ENCODE results near the gene SOX6.

DNA sequence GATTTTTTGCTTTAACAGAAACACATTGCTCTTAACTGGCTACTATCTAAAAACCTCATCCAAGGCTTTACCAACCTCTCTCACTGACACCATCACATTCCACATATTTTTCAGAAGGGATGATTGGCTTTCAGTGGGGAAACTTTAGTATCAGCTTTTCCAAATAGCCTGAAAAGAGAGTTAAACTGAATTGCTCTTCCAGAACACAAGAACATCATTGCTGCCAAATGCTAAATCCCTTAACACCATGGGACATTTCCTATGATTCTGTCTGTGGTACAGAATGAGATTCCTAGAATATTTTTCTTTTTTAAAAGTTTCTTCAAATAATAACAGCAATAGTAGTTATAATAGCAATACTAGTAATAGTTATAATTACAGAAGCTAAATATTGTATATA is 45.4 kb downstream of the SOX6 start:
- TF ChIP-seq, protein P1, sequence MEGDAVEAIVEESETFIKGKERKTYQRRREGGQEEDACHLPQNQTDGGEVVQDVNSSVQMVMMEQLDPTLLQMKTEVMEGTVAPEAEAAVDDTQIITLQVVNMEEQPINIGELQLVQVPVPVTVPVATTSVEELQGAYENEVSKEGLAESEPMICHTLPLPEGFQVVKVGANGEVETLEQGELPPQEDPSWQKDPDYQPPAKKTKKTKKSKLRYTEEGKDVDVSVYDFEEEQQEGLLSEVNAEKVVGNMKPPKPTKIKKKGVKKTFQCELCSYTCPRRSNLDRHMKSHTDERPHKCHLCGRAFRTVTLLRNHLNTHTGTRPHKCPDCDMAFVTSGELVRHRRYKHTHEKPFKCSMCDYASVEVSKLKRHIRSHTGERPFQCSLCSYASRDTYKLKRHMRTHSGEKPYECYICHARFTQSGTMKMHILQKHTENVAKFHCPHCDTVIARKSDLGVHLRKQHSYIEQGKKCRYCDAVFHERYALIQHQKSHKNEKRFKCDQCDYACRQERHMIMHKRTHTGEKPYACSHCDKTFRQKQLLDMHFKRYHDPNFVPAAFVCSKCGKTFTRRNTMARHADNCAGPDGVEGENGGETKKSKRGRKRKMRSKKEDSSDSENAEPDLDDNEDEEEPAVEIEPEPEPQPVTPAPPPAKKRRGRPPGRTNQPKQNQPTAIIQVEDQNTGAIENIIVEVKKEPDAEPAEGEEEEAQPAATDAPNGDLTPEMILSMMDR (IDR thresholded peaks at IDR 0.05) = no peak
- TF ChIP-seq EZH2phosphoT487 (IDR thresholded peaks at IDR 0.05) = no peak
